B cell (primary cell): ENCODE results near the gene PRX. TPM values are rescaled to one million over a fixed set of nuclear protein-coding genes. Genes with fewer than 3 reads are reported as not detected.

ENCODE experiments used
- ATAC-seq: fragments of 200-7000 bp; cut with Tn5 transposase; one replicate; pipeline ENCODE4 v1.10.0; 2021; ENCODE audit warnings: low read depth, mild to moderate bottlenecking, moderate number of reproducible peaks, moderate library complexity
- CTCF ChIA-PET: fragments of 350-600 bp; sonication (Branson Sonifier 250); formaldehyde crosslinking; loops from one replicate; lab custom pipeline; 2021; ENCODE audit warnings: antibody characterized with exemption, inconsistent platforms; lab: Charles Lee
- POLR2A ChIA-PET: fragments of 350-600 bp; sonication (Branson Sonifier 250); formaldehyde crosslinking; loops from one replicate; lab custom pipeline; 2021; ENCODE audit warnings: antibody characterized with exemption; lab: Charles Lee
- DNase-seq: peaks from one replicate; pipeline ENCODE4 v3.0.0; 2013
- H2AFZ ChIP-seq: 2 replicates; pipeline ENCODE4 v1.6.1; 2012; ENCODE audit warnings: mild to moderate bottlenecking, low read depth, low read length; ENCODE audit not compliant: insufficient read depth, poor library complexity, severe bottlenecking
- H3K27ac ChIP-seq, 2 donors: 1 replicate in 1 of 2; 2 replicates in 1 of 2; pipeline ENCODE4 v1.5.1; 2012 to 2013; ENCODE audit warnings: low read length in 2 of 2, mild to moderate bottlenecking in 2 of 2, moderate library complexity in 1 of 2
- H3K27me3 ChIP-seq, 4 experiments: fragments of 200-600 bp in 1 of 4; sonication (generic) in 1 of 4; replicated peaks in 1 of 4; 1 replicate in 2 of 4; 2 replicates in 2 of 4; pipeline versions ENCODE4 v1.6.1 to v1.7.0; 2013 to 2016; ENCODE audit warnings: low read length in 3 of 4, mild to moderate bottlenecking in 2 of 4, mixed read lengths in 1 of 4, moderate library complexity in 1 of 4; ENCODE audit not compliant: insufficient read depth in 4 of 4, control insufficient read depth in 3 of 4; ENCODE audit errors: control extremely low read depth in 1 of 4
- H3K36me3 ChIP-seq, 2 experiments: replicated peaks in 1 of 2; 1 replicate in 1 of 2; 2 replicates in 1 of 2; pipeline versions ENCODE4 v1.6.1 to v1.7.1; 2013; ENCODE audit warnings: low read length in 1 of 2; ENCODE audit not compliant: insufficient read depth in 2 of 2, control insufficient read depth in 1 of 2; ENCODE audit errors: control extremely low read depth in 1 of 2, extremely low read depth in 1 of 2
- H3K4me1 ChIP-seq, 2 donors: fragments of 200-600 bp in 1 of 2; sonication (generic) in 1 of 2; 1 replicate in 1 of 2; 2 replicates in 1 of 2; pipeline versions ENCODE4 v1.5.1 to v1.6.1; 2013 to 2017; ENCODE audit warnings: low read length in 2 of 2; ENCODE audit not compliant: control insufficient read depth in 2 of 2, insufficient read depth in 2 of 2
- H3K4me2 ChIP-seq: replicated peaks from 2 replicates; pipeline ENCODE3; 2012; ENCODE audit warnings: mild to moderate bottlenecking, low read depth, low read length; ENCODE audit not compliant: poor library complexity, severe bottlenecking
- H3K4me3 ChIP-seq, 5 experiments: fragments of 200-600 bp in 1 of 5; sonication (generic) in 1 of 5; 1 replicate in 3 of 5; 2 replicates in 2 of 5; pipeline versions ENCODE4 v1.5.1 to v1.7.0; 2011 to 2016; ENCODE audit warnings: low read length in 4 of 5, mild to moderate bottlenecking in 4 of 5, low read depth in 2 of 5, control low read depth in 1 of 5, moderate library complexity in 1 of 5; ENCODE audit not compliant: insufficient read depth in 1 of 5; ENCODE audit errors: control extremely low read depth in 1 of 5, extremely low read depth in 1 of 5
- H3K79me2 ChIP-seq: fragments of 200-600 bp; sonication (generic); one replicate; pipeline ENCODE4 v1.6.0; 2016; ENCODE audit warnings: low read length; ENCODE audit not compliant: control insufficient read depth, insufficient read depth
- H3K9ac ChIP-seq: fragments of 200-600 bp; sonication (generic); 2 replicates; pipeline ENCODE4 v1.6.1; 2017; ENCODE audit warnings: mild to moderate bottlenecking, low read length, moderate library complexity
- H3K9me3 ChIP-seq, 3 donors: one replicate each; pipeline versions ENCODE4 v1.6.1 to v1.7.1; 2013; ENCODE audit warnings: low read length in 2 of 3; ENCODE audit not compliant: control insufficient read depth in 2 of 3, insufficient read depth in 1 of 3; ENCODE audit errors: control extremely low read depth in 1 of 3
- H4K20me1 ChIP-seq: 2 replicates; pipeline ENCODE4 v1.6.0; 2012; ENCODE audit warnings: mild to moderate bottlenecking, low read length; ENCODE audit not compliant: insufficient read depth, control insufficient read depth, poor library complexity, severe bottlenecking
- H3K27ac Mint-ChIP-seq: one replicate; pipeline ENCODE4 v1.8.0; 2021; ENCODE audit warnings: mixed read lengths
- H3K27me3 Mint-ChIP-seq: one replicate; pipeline ENCODE4 v1.8.0; 2021; ENCODE audit warnings: mixed read lengths
- H3K4me1 Mint-ChIP-seq: one replicate; pipeline ENCODE4 v1.8.0; 2021; ENCODE audit warnings: mixed read lengths
- H3K4me3 Mint-ChIP-seq: one replicate; pipeline ENCODE4 v1.8.0; 2021; ENCODE audit warnings: mixed read lengths
- H3K9me3 Mint-ChIP-seq: one replicate; pipeline ENCODE4 v1.8.0; 2022; ENCODE audit warnings: mixed read lengths; ENCODE audit not compliant: insufficient read depth
- CTCF ChIP-seq: fragments of 200-600 bp; IDR thresholded peaks from one replicate; pipeline ENCODE4 v1.8.0; 2022; ENCODE audit warnings: antibody characterized with exemption, mild to moderate bottlenecking
- EZH2 ChIP-seq: IDR thresholded peaks from 2 replicates; pipeline ENCODE4 v1.6.1; 2012; ENCODE audit warnings: borderline replicate concordance, low read depth, mild to moderate bottlenecking, moderate library complexity, low read length; ENCODE audit not compliant: insufficient read depth, poor library complexity, severe bottlenecking
- WGBS: methylation state at CpG from one replicate; pipeline ENCODE4 v1.1.5; 2013; ENCODE audit warnings: missing lambda C conversion rate; ENCODE audit not compliant: insufficient coverage; 5-methylcytosine and 5-hydroxymethylcytosine counted together
- intact Hi-C: fragments of 100-400 bp; cut with micrococcal nuclease; formaldehyde crosslinking; loops from one replicate; pipeline ENCODE4 v1.10.0; 2022
- polyA plus RNA-seq: library from polyadenylated mRNA; depleted of rRNA; stranded (reverse); fragments of >200 nt; gene quantifications from 2 replicates; pipeline ENCODE4 v1.2.3, GENCODE V29; 2012
- total RNA-seq, 2 donors: library from RNA; stranded (reverse); fragments of 120-200 nt in 1 of 2; gene quantifications; 1 replicate in 1 of 2; 2 replicates in 1 of 2; pipeline versions ENCODE4 v1.2.3 to v1.2.4, GENCODE V29; 2013 to 2022

The PRX gene
- total and polyA plus RNA-seq, 2 donors (not counting 1 experiment from before 2014, with no cell fraction given) = 1.1 to 2.5 TPM

GRCh38 chr19:40419066-40419612 is 6.0 kb upstream of the PRX start:
- no peak for ATAC-seq
- Mint-ChIP-seq H3K27me3 (no peaks in the 10 kb centered on the region), H3K9me3 (no peaks in the 10 kb centered on the region), H3K4me3 (peak overlapping the region; percentile 19), H3K27ac (no peak overlapping the region), H3K4me1 (peaks cover 17% of the 10 kb centered on the region)
- Histone ChIP-seq H3K36me3 (peaks cover 0 to 9% of the 10 kb centered on the region in 2 experiments), H3K79me2 (peaks cover 16% of the 10 kb centered on the region), H3K9ac (no peak overlapping the region), H3K4me2 (no peak overlapping the region), H3K27ac (no peak overlapping the region), H3K27me3 (no peaks in the 10 kb centered on the region), H3K4me1 (peaks cover 9 to 20% of the 10 kb centered on the region in 2 donors), H2AFZ (no peak overlapping the region), H3K4me3 (no peak overlapping the region), H3K9me3 (no peaks in the 10 kb centered on the region), H4K20me1 (no peaks in the 10 kb centered on the region)
- POLR2A ChIA-PET = no interaction called here
- CTCF ChIA-PET = interaction anchor here (0.7 to 9.5 kb wide), 6 partner anchors 13 to 74 kb away, joined by 3 to 87 read pairs (median 16); partner anchors contain the start of genes BLVRB, SERTAD3 and SPTBN4
- TF ChIP-seq CTCF = no peak
- no peak for TF ChIP-seq EZH2
- 81% methylated on average over 5 of the region's 5 CpGs for WGBS
- no peak for DNase-seq
- intact Hi-C loops = no loop called here

- H3K4me2 ChIP-seq = no peak overlapping the region
- peaks cover 9 to 15% of the 10 kb centered on the region in 2 donors for H3K4me1 ChIP-seq
- POLR2A ChIA-PET = no interaction called here
- Mint-ChIP-seq H3K9me3 (no peaks in the 10 kb centered on the region), H3K27ac (no peak overlapping the region), H3K27me3 (no peaks in the 10 kb centered on the region), H3K4me1 (peaks cover 16% of the 10 kb centered on the region), H3K4me3 (no peak overlapping the region)
- ATAC-seq (no peak), DNase-seq (no peak)
- H3K9ac ChIP-seq = no peak overlapping the region
- no peak overlapping the region for H3K4me3 ChIP-seq
- no peaks in the 10 kb centered on the region for H3K9me3 ChIP-seq
- CTCF ChIA-PET = interaction anchor here (1.4 to 5.6 kb wide), 2 partner anchors 12 to 27 kb away, joined by 5 to 87 read pairs; partner anchors contain the start of gene SERTAD3
- peaks cover 7% of the 10 kb centered on the region for H3K79me2 ChIP-seq
- no peaks in the 10 kb centered on the region for H3K27me3 ChIP-seq
- H3K36me3 ChIP-seq = peaks cover 0 to 7% of the 10 kb centered on the region in 2 experiments
- H3K27ac ChIP-seq = no peak overlapping the region
- no peak for TF ChIP-seq CTCF
- no peak for TF ChIP-seq EZH2
- WGBS = 81% methylated on average over 3 of the region's 3 CpGs
- H2AFZ ChIP-seq = no peak overlapping the region
- intact Hi-C loops = no loop called here
- H4K20me1 ChIP-seq = no peaks in the 10 kb centered on the region
Measured at GRCh38 chr19:40418040-40418439, 4.9 kb upstream of the PRX start.
